K562 (cell line): ENCODE data around the gene HRH3. TPM values are rescaled to one million over a fixed set of nuclear protein-coding genes. Genes with fewer than 3 reads are reported as not detected.

ENCODE experiments used
- C11orf30 ChIP-seq: fragments of 450-650 bp; IDR thresholded peaks from 2 replicates; pipeline ENCODE4 v1.6.1; 2016; ENCODE audit warnings: low read depth, mild to moderate bottlenecking
- MEF2D ChIP-seq: conservative IDR thresholded peaks from 2 replicates; pipeline ENCODE4 v1.6.1; 2016; ENCODE audit warnings: low read depth, missing genetic modification characterization, missing compliant biosample characterization
- NEUROD1 ChIP-seq: fragments of 150-350 bp; IDR thresholded peaks from 2 replicates; pipeline ENCODE4 v1.6.1; 2014; ENCODE audit warnings: borderline replicate concordance, low read length, low read depth; ENCODE audit not compliant: partially characterized antibody
- NR2C1 ChIP-seq, 2 experiments: fragments of 450-650 bp; IDR thresholded peaks; 2 replicates each; pipeline ENCODE4 v1.6.1; 2017; ENCODE audit warnings: mild to moderate bottlenecking in 2 of 2, antibody characterized with exemption in 1 of 2, inconsistent platforms in 1 of 2, missing compliant biosample characterization in 1 of 2, missing genetic modification characterization in 1 of 2
- PHB ChIP-seq: fragments of 250-450 bp; sonication (Bioruptor Pico); IDR thresholded peaks from 2 replicates; pipeline ENCODE4 v1.5.0; 2021
- RBM34 ChIP-seq: fragments of 200-400 bp; formaldehyde crosslinking; IDR thresholded peaks from 2 replicates; pipeline ENCODE4 v1.6.1; 2018; ENCODE audit warnings: low read length, borderline replicate concordance; ENCODE audit not compliant: insufficient read depth
- SMAD1 ChIP-seq: fragments of 150-350 bp; IDR thresholded peaks from 2 replicates; pipeline ENCODE4 v1.6.1; 2014; ENCODE audit warnings: low read length, low read depth; ENCODE audit not compliant: partially characterized antibody
- SMARCA4 ChIP-seq: fragments of 450-650 bp; IDR thresholded peaks from 2 replicates; pipeline ENCODE4 v1.6.1; 2016
- TEAD2 ChIP-seq: fragments of 450-650 bp; IDR thresholded peaks from 2 replicates; pipeline ENCODE4 v1.6.1; 2016; ENCODE audit warnings: missing genetic modification characterization, control low read depth, missing compliant biosample characterization
- polyA plus RNA-seq, 8 experiments: library from polyadenylated mRNA; depleted of rRNA in 4 of 8; stranded (reverse) in 5 of 8; unstranded in 3 of 8; fragments of >200 nt; fragmentation: Nextera tagmentation in 2 of 8; fragmentation: Illumina TruSeq in 1 of 8; extraction: Ambion mirVana in 2 of 8; extraction: Trizol in 1 of 8; gene quantifications; 2 replicates each; pipeline versions ENCODE4 v1.2.1 to v1.2.3, GENCODE V29; 2011 to 2014; ENCODE audit warnings: inconsistent platforms in 1 of 8, missing spikeins in 1 of 8
- total RNA-seq, 7 experiments: library from RNA; depleted of rRNA in 6 of 7; stranded (reverse); fragments of >200 nt in 6 of 7; fragmentation: Illumina TruSeq in 2 of 7; extraction: Trizol in 2 of 7; gene quantifications; 2 replicates each; pipeline versions ENCODE4 v1.2.1 to v1.2.3, GENCODE V29; 2011 to 2021; ENCODE audit warnings: low replicate concordance in 1 of 7
- TF ChIP-seq, protein P1 (sequence below), 2 experiments: fragments of 150-350 bp in 1 of 2; IDR thresholded peaks; 2 replicates each; pipeline ENCODE4 v1.6.1; 2012 to 2016; ENCODE audit warnings: low read depth in 2 of 2, low read length in 2 of 2, mild to moderate bottlenecking in 1 of 2, moderate library complexity in 1 of 2
- TF ChIP-seq, protein P2 (sequence below): fragments of 450-650 bp; IDR thresholded peaks from 2 replicates; pipeline ENCODE4 v1.7.0; 2016; ENCODE audit warnings: borderline replicate concordance

The HRH3 gene
- total and polyA plus RNA-seq, 9 of the 15 experiments (the other 6 are each of a cell fraction or from before 2014, with no cell fraction given) = not detected

DNA sequence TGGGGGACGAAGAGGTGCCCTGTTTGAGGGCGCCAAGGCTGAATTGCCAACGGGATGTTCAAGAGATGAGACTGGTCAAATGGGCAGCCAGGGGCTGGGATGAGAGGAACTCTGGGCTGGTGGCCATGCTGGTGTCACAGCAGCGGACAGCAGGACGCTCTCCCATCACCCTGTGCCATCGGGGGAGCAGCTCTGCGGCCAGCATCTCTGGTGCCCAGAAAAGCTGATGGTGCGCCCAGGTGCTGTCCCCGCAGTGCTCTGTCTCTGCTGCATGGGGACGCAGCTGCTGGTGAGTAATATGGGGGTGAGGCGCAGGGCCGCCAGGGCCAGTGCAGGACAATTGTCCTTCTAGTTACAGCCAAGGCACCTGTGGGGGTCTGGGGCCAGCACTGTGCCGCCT lies 4.9 kb upstream of the HRH3 start (continued):
- TF ChIP-seq RBM34 (no peak), NEUROD1 (no peak), SMAD1 (no peak), PHB (CRISPR knock-in tag) (no peak), NR2C1 (IDR thresholded peaks at IDR 0.05) (no peak), NR2C1 (tag; IDR thresholded peaks at IDR 0.05) (no peak), TEAD2 (no peak), MEF2D (tag) (no peak), SMARCA4 (no peak), C11orf30 (no peak)
- TF ChIP-seq, protein P1, sequence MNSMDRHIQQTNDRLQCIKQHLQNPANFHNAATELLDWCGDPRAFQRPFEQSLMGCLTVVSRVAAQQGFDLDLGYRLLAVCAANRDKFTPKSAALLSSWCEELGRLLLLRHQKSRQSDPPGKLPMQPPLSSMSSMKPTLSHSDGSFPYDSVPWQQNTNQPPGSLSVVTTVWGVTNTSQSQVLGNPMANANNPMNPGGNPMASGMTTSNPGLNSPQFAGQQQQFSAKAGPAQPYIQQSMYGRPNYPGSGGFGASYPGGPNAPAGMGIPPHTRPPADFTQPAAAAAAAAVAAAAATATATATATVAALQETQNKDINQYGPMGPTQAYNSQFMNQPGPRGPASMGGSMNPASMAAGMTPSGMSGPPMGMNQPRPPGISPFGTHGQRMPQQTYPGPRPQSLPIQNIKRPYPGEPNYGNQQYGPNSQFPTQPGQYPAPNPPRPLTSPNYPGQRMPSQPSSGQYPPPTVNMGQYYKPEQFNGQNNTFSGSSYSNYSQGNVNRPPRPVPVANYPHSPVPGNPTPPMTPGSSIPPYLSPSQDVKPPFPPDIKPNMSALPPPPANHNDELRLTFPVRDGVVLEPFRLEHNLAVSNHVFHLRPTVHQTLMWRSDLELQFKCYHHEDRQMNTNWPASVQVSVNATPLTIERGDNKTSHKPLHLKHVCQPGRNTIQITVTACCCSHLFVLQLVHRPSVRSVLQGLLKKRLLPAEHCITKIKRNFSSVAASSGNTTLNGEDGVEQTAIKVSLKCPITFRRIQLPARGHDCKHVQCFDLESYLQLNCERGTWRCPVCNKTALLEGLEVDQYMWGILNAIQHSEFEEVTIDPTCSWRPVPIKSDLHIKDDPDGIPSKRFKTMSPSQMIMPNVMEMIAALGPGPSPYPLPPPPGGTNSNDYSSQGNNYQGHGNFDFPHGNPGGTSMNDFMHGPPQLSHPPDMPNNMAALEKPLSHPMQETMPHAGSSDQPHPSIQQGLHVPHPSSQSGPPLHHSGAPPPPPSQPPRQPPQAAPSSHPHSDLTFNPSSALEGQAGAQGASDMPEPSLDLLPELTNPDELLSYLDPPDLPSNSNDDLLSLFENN (IDR thresholded peaks at IDR 0.05; ENCODE audit: low read depth in 2 of 2, low read length in 2 of 2) = no peak
- TF ChIP-seq, protein P2, sequence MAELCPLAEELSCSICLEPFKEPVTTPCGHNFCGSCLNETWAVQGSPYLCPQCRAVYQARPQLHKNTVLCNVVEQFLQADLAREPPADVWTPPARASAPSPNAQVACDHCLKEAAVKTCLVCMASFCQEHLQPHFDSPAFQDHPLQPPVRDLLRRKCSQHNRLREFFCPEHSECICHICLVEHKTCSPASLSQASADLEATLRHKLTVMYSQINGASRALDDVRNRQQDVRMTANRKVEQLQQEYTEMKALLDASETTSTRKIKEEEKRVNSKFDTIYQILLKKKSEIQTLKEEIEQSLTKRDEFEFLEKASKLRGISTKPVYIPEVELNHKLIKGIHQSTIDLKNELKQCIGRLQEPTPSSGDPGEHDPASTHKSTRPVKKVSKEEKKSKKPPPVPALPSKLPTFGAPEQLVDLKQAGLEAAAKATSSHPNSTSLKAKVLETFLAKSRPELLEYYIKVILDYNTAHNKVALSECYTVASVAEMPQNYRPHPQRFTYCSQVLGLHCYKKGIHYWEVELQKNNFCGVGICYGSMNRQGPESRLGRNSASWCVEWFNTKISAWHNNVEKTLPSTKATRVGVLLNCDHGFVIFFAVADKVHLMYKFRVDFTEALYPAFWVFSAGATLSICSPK = no peak
